ENCODE measurements around the gene PLEKHA1.

The PLEKHA1 gene

DNA sequence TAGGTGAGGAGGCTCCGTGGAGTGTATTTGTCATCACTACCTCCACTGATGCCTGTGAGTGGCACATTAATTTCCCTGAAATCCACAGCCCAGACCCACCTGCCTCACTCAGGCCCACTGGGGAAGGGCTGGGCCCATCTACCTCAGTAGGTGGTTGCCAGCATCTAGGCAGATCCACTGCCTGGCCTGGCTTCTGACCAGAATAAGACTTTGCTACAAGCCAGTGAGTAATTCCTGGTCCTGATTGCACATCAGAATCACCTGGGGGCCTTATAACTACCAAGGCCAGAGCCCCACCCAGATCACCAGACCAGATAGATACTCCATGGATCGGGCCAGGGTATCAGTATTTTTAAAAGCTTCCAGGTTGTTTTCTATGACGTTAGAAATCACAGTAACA, 37.5 kb upstream of the PLEKHA1 start:
- Histone ChIP-seq H3K9ac (ENCODE audit: low read length) (no peak overlapping the region), H3K36me3 (ENCODE audit: control insufficient read depth, insufficient read depth, low read length, severe bottlenecking) (no peaks in the 10 kb centered on the region), H3K27me3 (replicated peaks; ENCODE audit: control insufficient read depth, insufficient read depth, low read length) (no peaks in the 10 kb centered on the region), H3K4me1 (ENCODE audit: control insufficient read depth, insufficient read depth, low read length) (peaks cover 9% of the 10 kb centered on the region), H3K9me3 (ENCODE audit: control insufficient read depth, low read length) (no peaks in the 10 kb centered on the region), H3K4me3 (ENCODE audit: low read length) (no peak overlapping the region)
- no peak for DNase-seq (ENCODE audit: low read depth)

- DNase-seq (ENCODE audit: low read depth): no peak
- Histone ChIP-seq H3K9ac (ENCODE audit: low read length) (no peak overlapping the region), H3K4me1 (ENCODE audit: control insufficient read depth, insufficient read depth, low read length) (no peaks in the 10 kb centered on the region), H3K36me3 (ENCODE audit: control insufficient read depth, insufficient read depth, low read length, severe bottlenecking) (no peaks in the 10 kb centered on the region), H3K4me3 (ENCODE audit: low read length) (no peak overlapping the region), H3K9me3 (ENCODE audit: control insufficient read depth, low read length) (no peaks in the 10 kb centered on the region), H3K27me3 (replicated peaks; ENCODE audit: control insufficient read depth, insufficient read depth, low read length) (no peaks in the 10 kb centered on the region)
Measured at GRCh38 chr10:122338609-122339441, 35.7 kb upstream of the PLEKHA1 start.

DNA sequence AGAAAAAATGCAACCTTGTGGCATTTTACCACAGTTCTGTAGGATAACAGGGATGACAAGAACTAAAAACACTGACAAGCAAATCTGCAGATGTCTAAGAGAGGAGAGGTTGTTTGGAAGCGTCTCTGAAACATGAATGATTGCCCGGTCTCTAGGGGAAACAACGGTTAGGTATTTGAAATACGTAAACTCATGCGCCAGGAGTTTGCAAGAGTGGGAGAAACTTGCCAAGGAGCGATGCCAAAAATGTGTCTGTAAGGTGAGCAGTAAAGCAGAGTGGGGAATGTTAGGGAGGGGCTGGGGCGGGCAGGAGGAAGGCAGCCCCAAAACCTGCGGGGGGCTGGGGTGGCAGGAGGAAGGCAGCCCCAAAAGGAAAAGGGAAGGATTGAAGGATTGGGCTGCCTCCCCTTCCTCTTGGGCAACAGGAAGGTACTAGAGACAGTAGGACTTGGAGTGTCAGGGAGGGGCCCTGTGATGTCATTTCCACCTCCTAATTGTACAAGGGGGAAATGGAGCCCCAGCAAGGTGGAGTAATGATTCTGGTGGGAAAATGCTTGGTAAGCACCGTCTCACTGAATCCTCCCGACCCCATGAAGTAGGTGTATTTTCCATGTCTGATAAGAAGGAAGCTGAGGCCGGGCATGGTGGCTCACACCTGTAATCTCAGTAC, 33.2 kb upstream of the PLEKHA1 start:
- no peaks in the 10 kb centered on the region for H3K27me3 ChIP-seq (replicated peaks; ENCODE audit: control insufficient read depth, insufficient read depth, low read length)
- no peaks in the 10 kb centered on the region for H3K9me3 ChIP-seq (ENCODE audit: control insufficient read depth, low read length)
- peaks cover 7% of the 10 kb centered on the region for H3K4me1 ChIP-seq (ENCODE audit: control insufficient read depth, insufficient read depth, low read length)
- no peak overlapping the region for H3K4me3 ChIP-seq (ENCODE audit: low read length)
- no peaks in the 10 kb centered on the region for H3K36me3 ChIP-seq (ENCODE audit: control insufficient read depth, insufficient read depth, low read length, severe bottlenecking)
- no peak for DNase-seq (ENCODE audit: low read depth)
- no peak overlapping the region for H3K9ac ChIP-seq (ENCODE audit: low read length)

- Histone ChIP-seq H3K9me3 (ENCODE audit: control insufficient read depth, low read length) (peaks cover 5% of the 10 kb centered on the region), H3K4me1 (ENCODE audit: control insufficient read depth, insufficient read depth, low read length) (peaks cover 7% of the 10 kb centered on the region), H3K27me3 (replicated peaks; ENCODE audit: control insufficient read depth, insufficient read depth, low read length) (no peaks in the 10 kb centered on the region), H3K36me3 (ENCODE audit: control insufficient read depth, insufficient read depth, low read length, severe bottlenecking) (no peaks in the 10 kb centered on the region), H3K4me3 (ENCODE audit: low read length) (no peak overlapping the region), H3K9ac (ENCODE audit: low read length) (no peak overlapping the region)
- DNase-seq (ENCODE audit: low read depth): peak; percentile 85
Measured at GRCh38 chr10:122342293-122343134, 32.0 kb upstream of the PLEKHA1 start.

DNA sequence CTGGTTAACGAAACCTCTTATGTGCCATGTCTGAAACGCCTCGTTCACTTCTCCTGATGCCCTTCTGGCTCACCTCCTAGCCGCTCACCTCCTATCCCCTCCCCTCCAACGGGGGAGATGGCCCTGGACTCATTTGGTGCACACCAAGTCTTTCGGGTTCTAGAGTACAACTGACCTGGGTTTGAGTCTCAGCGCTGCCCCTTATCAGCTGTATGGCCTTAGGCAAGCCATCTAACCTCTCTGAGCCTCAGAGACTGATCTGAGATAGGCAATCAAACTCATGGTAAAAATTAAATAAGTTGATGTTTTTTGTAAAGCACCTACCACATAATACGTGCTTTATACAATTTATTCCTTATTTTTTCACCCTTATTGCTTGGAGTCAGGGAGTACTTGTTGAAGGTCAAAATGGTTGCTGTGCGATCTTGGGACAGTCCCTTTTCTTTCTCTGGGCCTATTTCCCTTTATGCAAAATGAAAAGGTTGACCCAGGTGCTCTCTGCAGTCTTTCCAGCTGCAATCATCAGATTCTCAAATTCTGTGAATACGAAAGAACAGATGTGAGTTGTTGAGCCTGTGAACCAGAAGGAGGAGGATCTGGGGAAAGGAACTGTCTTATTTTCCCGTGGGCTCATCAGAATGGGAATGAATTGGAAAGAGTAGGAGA, 31.2 kb upstream of the PLEKHA1 start:
- Histone ChIP-seq H3K4me3 (ENCODE audit: low read length) (no peak overlapping the region), H3K4me1 (ENCODE audit: control insufficient read depth, insufficient read depth, low read length) (peaks cover 7% of the 10 kb centered on the region), H3K27me3 (replicated peaks; ENCODE audit: control insufficient read depth, insufficient read depth, low read length) (no peaks in the 10 kb centered on the region), H3K36me3 (ENCODE audit: control insufficient read depth, insufficient read depth, low read length, severe bottlenecking) (no peaks in the 10 kb centered on the region), H3K9me3 (ENCODE audit: control insufficient read depth, low read length) (peaks cover 5% of the 10 kb centered on the region), H3K9ac (ENCODE audit: low read length) (no peak overlapping the region)
- no peak for DNase-seq (ENCODE audit: low read depth)

GRCh38 chr10:122343936-122344335, 30.6 kb upstream of the PLEKHA1 start:
- Histone ChIP-seq H3K9me3 (ENCODE audit: control insufficient read depth, low read length) (peaks cover 5% of the 10 kb centered on the region), H3K27me3 (replicated peaks; ENCODE audit: control insufficient read depth, insufficient read depth, low read length) (no peaks in the 10 kb centered on the region), H3K4me3 (ENCODE audit: low read length) (no peak overlapping the region), H3K9ac (ENCODE audit: low read length) (no peak overlapping the region), H3K4me1 (ENCODE audit: control insufficient read depth, insufficient read depth, low read length) (peaks cover 7% of the 10 kb centered on the region), H3K36me3 (ENCODE audit: control insufficient read depth, insufficient read depth, low read length, severe bottlenecking) (no peaks in the 10 kb centered on the region)
- no peak for DNase-seq (ENCODE audit: low read depth)

DNA sequence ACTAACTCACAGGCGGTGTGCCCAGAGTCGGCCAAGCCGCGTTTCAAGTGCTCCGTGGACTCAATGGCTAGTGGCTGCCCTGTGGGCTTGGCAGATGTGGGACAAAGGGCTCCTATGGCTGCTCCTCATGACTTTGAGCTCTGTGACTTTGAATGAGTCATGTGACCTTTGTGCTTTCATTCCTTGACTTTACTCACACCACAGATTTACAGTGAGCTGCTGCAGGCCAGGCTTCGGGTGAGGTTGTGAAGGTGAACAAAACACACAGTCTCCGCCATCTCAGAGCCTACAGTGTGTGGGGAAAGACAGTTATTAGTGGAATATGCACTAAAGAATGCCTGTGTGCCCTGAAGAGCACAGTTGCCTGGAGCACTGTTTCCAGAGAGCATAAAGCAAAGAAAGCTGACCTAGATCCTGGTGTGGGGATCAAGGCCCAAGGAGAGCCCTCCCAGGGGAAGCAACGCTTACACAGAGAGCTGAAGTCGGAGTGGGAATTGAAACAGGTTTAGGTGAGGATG, 29.7 kb upstream of the PLEKHA1 start:
- H3K27me3 ChIP-seq (replicated peaks; ENCODE audit: control insufficient read depth, insufficient read depth, low read length): no peaks in the 10 kb centered on the region
- H3K9me3 ChIP-seq (ENCODE audit: control insufficient read depth, low read length): peaks cover 5% of the 10 kb centered on the region
- no peaks in the 10 kb centered on the region for H3K36me3 ChIP-seq (ENCODE audit: control insufficient read depth, insufficient read depth, low read length, severe bottlenecking)
- peak; percentile 8 for DNase-seq (ENCODE audit: low read depth)
- peaks cover 7% of the 10 kb centered on the region for H3K4me1 ChIP-seq (ENCODE audit: control insufficient read depth, insufficient read depth, low read length)
- H3K4me3 ChIP-seq (ENCODE audit: low read length): no peak overlapping the region
- H3K9ac ChIP-seq (ENCODE audit: low read length): no peak overlapping the region

GRCh38 chr10:122346326-122346950, 28.1 kb upstream of the PLEKHA1 start:
- Histone ChIP-seq H3K9ac (ENCODE audit: low read length) (no peak overlapping the region), H3K36me3 (ENCODE audit: control insufficient read depth, insufficient read depth, low read length, severe bottlenecking) (no peaks in the 10 kb centered on the region), H3K27me3 (replicated peaks; ENCODE audit: control insufficient read depth, insufficient read depth, low read length) (peaks cover 3% of the 10 kb centered on the region)

DNA sequence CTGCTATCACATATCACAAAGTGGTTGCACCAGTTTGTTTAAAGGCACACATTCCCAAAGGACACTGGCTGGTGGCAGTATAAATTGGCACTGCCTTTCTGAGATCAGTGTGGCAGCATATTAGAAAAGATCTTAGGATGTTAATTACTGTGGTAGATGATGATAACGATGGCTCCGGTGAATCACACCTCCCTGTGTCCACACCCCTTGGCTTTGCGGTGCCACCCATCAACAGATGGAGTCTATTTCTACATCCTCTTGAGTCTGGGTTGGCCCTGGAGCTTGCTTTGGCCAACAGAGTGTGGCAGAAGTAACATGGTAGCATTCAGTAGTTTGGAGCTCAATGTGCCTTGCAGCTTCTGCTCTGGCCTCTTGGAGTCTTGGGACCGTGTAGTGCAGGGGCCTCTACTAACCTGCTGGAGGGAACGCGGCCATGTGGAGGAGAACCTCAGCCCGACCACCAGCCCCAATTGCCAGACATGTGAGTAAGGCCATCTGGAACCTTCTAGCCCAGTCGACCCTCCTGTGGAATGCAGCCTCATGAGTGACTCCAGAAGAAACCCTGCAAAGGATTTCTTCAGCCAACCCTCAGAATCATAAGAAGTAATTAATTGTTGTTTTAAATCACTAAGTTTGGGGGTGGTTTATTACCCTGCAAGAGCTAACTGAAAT, 27.2 kb upstream of the PLEKHA1 start:
- no peak overlapping the region for H3K9ac ChIP-seq (ENCODE audit: low read length)

More at GRCh38 chr10:122346326-122346950, 28.1 kb upstream of the PLEKHA1 start:
- DNase-seq (ENCODE audit: low read depth): no peak
- H3K4me3 ChIP-seq (ENCODE audit: low read length): no peak overlapping the region
- H3K9me3 ChIP-seq (ENCODE audit: control insufficient read depth, low read length): peaks cover 5% of the 10 kb centered on the region
- peaks cover 7% of the 10 kb centered on the region for H3K4me1 ChIP-seq (ENCODE audit: control insufficient read depth, insufficient read depth, low read length)

GRCh38 chr10:122348512-122348911, 26.0 kb upstream of the PLEKHA1 start:
- Histone ChIP-seq H3K4me3 (ENCODE audit: low read length) (no peak overlapping the region), H3K36me3 (ENCODE audit: control insufficient read depth, insufficient read depth, low read length, severe bottlenecking) (no peaks in the 10 kb centered on the region), H3K9me3 (ENCODE audit: control insufficient read depth, low read length) (peaks cover 5% of the 10 kb centered on the region), H3K4me1 (ENCODE audit: control insufficient read depth, insufficient read depth, low read length) (peaks cover 7% of the 10 kb centered on the region), H3K9ac (ENCODE audit: low read length) (no peak overlapping the region), H3K27me3 (replicated peaks; ENCODE audit: control insufficient read depth, insufficient read depth, low read length) (peaks cover 20% of the 10 kb centered on the region)
- DNase-seq (ENCODE audit: low read depth): no peak

More for the DNA sequence above, 27.2 kb upstream of the PLEKHA1 start:
- Histone ChIP-seq H3K27me3 (replicated peaks; ENCODE audit: control insufficient read depth, insufficient read depth, low read length) (peaks cover 9% of the 10 kb centered on the region), H3K4me1 (ENCODE audit: control insufficient read depth, insufficient read depth, low read length) (peaks cover 7% of the 10 kb centered on the region), H3K4me3 (ENCODE audit: low read length) (no peak overlapping the region), H3K9me3 (ENCODE audit: control insufficient read depth, low read length) (peaks cover 5% of the 10 kb centered on the region), H3K36me3 (ENCODE audit: control insufficient read depth, insufficient read depth, low read length, severe bottlenecking) (no peaks in the 10 kb centered on the region)
- no peak for DNase-seq (ENCODE audit: low read depth)
